ENCODE data around the gene CHCT1.
"Not testable (repeated sequence)": the region's sequence is repeated elsewhere in the genome, so short reads cannot be mapped to it uniquely, and the experiment has no call there.

- TF ChIP-seq, protein P1, sequence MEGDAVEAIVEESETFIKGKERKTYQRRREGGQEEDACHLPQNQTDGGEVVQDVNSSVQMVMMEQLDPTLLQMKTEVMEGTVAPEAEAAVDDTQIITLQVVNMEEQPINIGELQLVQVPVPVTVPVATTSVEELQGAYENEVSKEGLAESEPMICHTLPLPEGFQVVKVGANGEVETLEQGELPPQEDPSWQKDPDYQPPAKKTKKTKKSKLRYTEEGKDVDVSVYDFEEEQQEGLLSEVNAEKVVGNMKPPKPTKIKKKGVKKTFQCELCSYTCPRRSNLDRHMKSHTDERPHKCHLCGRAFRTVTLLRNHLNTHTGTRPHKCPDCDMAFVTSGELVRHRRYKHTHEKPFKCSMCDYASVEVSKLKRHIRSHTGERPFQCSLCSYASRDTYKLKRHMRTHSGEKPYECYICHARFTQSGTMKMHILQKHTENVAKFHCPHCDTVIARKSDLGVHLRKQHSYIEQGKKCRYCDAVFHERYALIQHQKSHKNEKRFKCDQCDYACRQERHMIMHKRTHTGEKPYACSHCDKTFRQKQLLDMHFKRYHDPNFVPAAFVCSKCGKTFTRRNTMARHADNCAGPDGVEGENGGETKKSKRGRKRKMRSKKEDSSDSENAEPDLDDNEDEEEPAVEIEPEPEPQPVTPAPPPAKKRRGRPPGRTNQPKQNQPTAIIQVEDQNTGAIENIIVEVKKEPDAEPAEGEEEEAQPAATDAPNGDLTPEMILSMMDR (IDR thresholded peaks at IDR 0.05), result not testable (repeated sequence)
- TF ChIP-seq POLR2A (IDR thresholded peaks at IDR 0.05), result not testable (repeated sequence)
These were observed 11.0 kb downstream of the CHCT1 start for GRCh38 chr17:60433021-60433997.
